Activated T-helper 1 cell treated with Interleukin-2 at 50 U/mL for 16 hours (primary cell): ENCODE measurements around the gene XYLT1.

Source experiments
- DNase-seq: peaks from one replicate; pipeline ENCODE4 v3.0.0-alpha.2; 2020; ENCODE audit warnings: low read depth

XYLT1 gene

DNA sequence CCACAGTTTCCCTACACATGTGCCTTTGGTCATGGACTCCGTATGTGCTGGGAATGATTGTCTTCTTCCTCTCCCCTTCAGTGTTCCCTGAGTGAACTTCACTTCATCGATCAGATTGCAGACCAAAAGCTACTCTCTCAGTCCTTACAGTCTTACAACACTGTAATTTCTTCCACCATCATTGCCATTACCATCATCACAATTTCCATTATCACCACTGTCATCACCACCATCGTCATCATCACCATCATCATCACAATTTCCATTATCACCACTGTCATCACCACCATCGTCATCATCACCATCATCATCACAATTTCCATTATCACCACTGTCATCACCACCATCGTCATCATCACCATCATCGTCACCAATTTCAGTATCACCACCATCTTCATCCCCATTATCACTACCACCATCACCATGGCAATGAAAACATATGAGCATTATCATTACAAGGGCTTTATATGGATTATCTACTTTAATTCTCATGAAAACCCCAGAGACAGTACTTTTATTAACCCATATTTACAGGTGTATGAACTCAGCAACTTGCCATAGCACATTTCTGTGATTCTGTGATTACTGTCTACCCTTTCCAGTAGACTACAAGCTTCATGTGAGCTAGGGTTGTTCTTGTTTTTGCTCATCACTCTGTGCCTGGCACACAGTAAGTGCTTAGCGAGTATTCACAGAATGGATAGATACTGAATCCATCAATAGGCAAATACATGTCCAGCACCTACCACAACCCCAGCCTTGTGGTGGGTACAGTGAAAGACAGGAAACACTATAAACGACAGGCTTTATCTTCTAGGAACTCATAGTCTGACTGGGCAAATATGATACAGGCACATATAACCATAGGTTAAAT is 327.0 kb downstream of the XYLT1 start:
- DNase-seq, result no peak

DNA sequence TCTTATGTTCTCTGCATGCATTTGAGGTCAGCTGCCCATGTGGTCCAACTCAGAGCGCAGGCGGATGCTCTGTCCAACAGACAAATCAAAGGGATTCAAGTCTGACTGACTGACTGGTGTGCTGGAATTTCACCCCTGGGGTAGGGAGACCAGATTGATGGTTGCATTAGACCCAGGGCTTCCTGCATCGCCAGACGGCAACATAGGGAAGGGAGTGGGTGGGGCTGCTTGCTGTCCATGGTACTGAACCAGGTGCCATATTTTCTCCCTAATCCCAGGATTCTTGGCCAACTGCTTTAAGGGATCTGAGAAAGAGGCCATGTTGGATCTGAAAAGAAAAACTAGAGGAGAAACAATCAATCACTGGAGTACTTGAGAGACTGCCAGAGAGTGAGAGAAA is 332.0 kb downstream of the XYLT1 start:
- DNase-seq, result no peak

DNA sequence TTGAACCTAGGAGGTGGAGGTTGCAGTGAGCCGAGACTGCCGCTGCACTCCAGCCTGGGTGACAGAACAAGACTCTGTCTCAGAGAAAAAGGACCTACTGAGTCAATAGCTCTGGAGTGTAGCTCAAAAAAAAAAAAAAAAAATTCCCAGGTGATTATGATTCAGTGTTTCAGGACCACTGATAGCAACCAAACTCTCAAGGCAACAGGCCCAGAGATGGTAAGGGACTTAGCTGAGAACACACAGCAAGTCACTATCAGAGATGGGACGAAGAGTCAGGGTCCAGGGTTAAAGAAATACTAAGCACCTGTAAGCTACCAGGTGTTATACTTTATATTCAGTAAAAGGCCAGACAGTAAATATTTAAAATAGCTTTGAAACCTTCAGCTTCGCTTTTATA is 335.3 kb downstream of the XYLT1 start:
- DNase-seq, result no peak

DNA sequence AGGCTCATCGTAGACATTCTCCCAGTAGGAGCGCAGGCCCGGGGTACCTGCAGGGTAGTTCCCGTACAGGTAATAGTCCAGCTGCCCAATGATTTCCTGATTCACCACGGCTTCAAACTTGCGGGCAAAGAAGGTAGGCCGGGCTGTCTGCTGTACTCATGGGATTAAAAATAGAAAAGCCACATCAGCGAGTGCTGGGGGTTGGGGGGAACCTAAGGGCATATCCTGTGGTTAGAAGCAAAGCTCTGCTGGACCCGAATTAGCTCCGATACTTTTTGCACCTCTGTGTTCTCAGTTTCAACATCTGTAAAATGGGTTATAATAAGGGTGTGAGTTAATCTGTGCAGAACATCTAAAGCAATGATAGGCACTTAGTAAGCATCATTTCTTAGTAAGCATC is 336.2 kb downstream of the XYLT1 start:
- no peak for DNase-seq

DNA sequence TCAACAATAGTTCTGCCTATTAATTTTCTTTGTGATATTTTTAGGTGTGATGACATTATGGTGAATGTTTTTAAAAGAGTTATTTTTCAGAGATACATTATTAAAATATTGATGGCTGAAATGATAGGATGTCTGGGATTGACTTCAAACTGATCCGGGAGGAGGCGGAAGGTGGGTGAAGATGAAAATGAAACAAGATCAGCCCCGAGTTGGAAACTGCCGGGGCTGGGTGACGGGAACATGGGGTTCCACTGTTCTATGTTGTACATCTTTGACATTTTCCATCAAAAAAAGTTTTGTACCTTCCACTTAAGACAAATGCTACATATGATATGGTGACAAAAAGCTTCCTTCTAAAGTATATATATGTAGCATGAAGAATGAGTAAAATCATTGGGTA is 336.9 kb downstream of the XYLT1 start:
- no peak for DNase-seq

DNA sequence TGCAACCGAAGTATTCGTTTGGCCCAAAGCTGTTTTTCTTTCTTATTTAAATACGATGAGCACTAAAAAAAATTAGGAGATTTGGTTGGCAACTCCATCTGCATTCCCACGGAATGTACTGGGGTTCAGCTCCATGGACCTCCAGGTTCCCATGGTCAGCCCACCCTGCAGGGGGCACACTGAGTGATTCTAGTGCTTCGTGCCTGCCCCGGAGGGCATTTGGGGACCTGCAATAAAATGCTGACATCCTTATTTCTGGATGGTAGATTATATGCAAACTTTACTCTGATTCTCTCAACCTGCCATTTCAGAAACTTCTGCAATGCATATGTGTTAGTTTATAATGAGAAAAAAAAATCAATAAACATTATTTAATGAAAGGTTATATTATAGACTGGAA is 339.4 kb downstream of the XYLT1 start:
- DNase-seq, result no peak

DNA sequence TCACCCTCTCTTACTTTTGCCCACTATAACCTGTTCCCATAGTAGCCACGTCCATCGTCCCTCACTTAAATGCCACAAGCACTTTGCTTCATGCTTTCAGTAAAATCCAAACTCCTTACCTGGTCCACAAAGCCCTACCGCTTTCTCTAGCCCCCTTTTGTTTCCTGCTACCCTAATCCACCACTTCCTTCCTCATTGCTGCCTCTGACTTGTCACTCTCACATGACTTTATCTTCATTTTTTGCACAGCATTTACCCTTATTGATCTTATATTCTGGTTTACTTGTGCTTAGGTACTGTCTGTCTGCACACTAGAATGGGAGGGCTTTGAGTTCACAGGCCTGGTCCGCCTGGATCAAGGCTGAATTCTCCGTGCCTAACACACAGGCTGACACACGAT is 340.0 kb downstream of the XYLT1 start:
- DNase-seq, result no peak

DNA sequence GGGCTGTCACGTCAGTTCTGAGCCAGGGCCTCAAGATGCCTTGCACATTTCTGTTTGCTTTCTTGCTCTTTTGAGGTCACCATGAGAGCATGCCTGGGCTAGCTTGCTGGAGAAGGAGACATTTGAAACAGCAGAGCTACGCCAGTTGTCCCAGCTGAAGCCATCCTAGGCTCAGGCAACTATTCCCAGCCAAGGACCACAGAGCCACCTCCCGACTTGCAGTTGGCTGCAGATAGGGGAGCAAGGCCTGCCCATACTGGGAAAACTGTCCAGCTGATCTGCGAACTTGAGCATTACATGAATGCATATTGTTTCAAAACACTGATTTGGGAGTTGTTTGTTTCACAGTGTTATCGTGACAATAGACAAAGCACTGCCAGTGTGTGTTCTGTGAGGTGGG is 340.8 kb downstream of the XYLT1 start:
- DNase-seq, result no peak

DNA sequence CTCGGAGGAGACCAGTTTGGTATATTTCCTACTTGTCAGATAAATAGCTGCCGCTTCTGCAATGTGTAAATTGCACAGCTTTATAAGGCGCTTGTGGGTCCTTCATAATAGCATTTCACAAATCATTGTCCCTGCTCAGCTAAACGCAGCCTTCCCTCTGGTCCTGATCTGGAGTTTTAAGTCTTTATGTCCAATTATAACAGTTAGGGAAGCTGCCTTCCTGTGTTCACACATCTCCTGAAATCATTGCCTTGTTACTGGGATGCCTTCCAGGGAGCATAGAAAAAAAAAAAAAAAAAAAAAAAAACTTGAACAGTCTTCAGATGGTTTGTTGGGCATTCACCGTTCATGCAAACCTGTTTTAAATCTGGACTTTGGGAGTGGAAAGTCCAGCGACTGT is 342.0 kb downstream of the XYLT1 start:
- DNase-seq, result no peak

DNA sequence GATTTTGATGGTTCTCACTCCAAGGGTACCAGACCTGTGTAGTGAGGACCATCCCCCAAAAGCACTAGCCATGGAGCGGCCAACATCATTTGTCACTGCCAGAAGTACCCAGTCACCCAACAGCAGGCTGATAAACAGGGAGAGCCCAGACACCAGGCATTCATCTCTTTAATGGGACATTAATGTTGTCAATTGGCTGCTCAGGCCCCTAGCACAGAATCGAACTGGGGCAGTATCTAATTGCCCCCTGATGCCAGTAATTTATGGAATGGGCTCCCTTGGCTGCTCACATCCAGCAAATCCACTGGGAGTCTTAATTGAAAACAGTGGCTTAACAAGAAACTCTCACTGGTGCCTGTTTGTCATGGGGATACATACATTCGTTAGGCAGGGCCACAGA is 344.6 kb downstream of the XYLT1 start:
- DNase-seq, result no peak

DNA sequence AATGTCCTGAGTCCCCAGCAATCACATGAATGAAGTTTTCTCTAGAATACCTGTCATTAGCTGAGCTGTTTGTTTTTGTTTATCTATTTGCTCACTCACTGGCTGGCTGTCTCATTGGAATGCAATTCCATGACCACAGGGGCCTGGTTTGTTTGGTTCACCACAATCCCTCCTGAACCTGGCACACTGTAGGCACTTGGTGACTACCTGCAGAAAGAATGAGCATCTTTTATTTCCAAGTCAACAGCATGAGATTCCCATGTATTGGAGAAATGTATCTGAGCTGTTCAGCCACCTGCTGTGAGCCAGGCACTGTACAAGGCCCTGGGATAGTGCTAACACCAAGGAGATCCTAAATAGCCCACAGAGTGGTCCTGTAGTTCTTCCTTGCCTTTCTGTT is 345.1 kb downstream of the XYLT1 start:
- DNase-seq, result no peak

DNA sequence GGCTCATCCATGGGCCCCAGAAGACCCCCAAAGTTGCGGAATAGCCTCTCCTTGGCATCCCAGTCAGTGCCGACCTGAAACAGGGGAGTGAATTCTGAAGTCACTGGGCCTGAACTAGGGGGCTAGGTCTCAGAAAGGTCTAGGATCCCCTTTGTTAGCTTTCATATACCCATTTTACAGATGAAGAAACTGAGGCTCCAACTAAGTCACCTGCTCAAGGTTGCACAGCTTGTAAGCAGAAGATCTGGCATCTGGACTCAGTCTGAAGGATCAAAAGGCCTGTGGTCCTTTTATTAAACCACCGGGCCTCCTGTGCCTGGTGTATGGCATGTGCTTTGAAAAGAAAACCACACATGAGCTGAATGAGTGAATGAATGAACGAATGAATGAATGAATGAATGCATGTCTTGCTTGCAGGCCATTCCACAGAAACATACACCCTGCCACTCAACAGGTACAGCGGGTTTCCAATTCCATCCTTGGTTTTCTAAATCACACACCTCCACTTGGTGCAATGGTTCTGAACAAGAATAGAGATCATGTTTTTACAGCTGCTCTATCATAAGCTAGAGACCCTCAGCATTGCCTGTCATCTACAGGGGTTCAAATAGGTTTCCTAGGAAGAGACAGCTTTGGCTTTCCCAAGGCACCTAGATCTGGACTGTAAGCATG is 352.7 kb downstream of the XYLT1 start:
- DNase-seq, result no peak

DNA sequence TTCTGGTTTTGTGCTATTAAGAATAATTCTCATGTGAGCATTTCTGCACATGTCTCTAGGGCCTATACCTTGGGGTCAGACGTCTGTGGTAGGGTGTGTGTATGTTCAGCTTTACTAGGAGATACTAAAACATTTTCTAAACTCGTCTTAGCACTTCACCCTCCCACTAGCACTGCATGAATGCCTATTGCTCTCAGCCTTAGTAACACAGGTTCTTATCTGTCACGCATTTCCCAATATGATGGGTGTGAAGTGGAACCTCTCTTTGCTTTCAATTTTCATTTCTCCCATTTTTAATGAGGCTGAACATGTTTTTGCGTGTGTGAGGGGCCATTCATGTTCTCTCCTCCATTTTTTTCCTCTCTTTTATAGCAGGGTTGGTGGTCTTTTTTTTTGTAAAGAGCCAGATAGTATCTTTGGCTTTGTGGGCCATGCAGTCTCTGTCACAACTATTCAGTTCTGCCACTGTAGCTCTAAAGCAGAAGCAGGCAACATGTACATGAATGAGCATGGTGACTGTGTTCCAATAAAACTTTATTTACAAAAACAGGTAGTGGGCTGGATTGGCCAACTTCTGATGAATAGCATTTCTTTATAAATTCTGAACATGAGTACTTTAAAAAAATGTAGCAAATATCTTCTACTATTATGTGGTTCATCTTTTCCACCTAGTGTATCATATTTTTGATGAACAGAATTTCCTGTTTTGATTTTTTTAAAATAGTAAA is 354.0 kb downstream of the XYLT1 start:
- DNase-seq, result no peak

DNA sequence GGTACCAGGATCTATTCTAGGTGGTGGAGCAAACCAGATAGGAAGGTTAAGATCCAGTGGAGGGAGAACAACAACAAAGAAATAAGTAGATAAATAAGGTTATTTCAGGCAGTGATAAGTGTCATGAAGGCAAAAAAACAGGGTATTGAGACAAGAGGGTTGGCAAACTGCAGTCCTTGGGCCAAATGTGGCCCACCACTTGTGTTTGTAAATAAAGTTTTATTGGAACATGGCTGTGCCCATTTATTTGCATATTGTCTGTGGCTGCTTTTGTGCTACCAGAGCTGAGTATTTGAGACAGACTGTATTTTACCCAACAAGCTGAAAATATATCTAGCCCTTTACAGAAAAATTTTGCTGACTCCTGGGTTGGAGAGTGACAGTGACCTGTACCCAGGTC is 361.3 kb downstream of the XYLT1 start:
- no peak for DNase-seq

DNA sequence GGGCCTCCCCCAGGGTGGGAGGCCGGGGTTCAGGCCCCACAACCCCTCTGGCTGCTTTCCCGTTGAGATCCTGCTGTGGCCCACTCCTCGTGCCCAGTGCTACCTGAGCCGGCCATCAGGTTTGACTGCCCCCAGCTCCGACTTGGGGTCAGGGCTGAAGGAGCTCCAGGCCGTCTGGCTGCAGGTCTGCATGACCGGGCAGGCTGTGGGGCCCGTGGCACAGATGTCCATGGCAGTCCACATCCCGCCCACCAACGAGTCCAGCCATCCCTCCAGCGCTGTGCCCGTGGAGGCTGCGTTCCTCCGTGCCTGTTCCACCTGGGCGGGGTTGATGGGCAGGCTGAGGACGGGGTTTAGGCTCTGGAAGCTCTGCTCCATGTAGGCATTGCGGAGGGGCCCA is 362.2 kb downstream of the XYLT1 start:
- DNase-seq, result no peak

DNA sequence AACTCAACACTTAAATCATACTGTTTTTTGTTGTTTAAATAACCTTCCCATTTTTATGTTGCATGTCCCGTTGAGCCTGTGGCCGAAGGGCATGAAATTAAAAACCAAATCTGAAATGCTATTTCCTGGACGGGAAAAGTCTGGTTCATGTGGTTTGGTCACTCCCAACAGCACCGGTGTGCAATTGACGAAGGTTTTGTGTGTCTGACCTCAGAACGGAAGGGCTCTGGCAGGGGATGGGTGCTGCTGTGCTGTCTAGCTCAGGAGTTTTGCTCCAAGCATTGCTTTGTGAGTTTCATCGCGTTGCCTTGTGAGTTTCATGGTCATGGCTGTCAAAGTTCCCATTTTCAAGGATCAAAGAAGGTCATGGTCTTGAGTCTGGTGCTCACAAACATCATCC is 363.3 kb downstream of the XYLT1 start:
- DNase-seq, result no peak

DNA sequence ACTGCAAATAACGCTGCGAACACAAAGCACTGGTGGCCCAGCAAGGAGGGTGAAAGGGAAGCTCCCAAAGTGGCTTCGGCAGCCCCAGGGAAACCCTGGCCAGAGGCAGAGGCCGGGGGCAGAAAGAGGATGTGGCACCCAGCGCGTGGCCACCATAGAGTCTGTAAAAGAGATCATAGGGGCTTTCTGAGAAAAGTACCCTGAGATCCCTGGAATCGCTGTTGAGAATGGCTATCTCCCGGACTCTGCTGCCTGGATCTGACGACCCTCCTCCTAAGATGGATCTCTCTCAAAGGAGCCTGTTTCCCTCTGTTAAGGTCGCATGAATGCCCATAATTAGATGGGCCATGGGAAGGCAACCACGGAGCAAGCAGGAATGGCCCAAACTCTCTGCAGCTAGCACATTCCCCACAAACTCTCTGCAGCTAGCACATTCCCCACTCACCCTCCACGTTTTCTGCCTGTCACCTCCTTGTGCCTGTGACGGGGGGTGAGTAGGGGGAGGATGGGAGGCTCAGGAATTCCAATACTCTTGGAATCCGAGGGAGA is 364.4 kb downstream of the XYLT1 start:
- no peak for DNase-seq

DNA sequence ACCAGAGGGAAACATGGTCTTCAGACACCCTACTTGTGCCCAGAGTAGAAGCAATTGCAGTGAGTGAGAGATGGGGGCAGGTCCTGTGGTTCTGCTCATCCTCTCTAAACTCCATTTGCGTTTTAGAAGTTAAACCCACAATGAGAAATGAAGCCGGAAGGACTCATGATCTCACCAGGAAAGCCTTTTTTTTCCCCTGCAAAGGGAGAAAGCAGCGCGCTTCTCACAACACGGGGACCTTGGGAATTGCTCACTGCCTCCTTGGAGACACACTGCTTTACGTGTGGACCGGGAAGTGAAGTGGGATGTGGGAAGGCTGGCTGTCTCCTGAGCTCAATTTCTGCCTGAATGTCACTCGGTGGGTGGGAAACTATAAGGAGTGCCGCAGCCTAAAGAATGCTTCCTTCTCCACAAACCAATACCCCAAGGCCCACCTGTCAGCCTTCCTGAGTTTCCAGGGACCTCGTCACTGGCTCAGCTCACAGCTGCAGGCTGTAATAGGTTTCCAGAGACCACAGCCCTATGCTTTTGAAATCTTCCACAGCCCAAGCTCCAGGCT is 365.4 kb downstream of the XYLT1 start:
- no peak for DNase-seq

DNA sequence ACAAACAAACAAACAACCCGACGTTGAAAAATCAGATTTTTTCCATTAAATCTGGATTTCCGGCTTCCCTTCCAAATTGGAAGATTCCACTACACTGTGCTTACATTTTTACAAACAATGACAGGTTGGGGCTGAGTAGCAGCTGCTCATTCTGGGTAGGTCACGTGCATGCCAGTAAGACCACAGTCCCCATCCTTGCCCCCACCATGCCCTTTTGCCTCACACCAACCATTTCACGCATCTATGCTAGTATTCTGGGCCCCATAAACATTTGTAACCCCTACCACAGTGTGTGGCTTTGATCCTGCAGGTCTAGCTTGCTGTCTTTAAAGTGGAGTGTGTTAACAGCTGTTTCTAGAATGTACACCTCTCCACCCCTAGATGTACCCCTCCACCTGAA is 366.1 kb downstream of the XYLT1 start:
- DNase-seq, result no peak

DNA sequence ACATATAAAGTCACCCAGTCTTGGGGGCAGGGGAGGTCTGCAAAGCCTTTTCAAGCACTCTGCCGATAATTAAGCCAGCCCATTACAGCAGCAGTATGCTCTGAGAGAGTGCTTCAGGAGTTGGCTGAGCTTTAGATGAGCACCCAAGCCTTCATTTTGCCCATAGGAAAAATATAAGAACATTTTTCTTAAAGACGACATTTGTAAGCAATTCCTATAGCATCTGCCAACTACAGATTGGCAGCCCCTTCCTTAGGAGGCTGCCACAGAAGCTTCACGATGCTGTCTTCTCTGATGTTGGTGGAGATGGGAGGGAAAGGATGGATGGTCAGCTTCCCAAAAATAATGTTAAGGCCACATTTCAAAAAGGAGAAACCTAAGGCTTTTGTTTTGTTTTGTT is 367.5 kb downstream of the XYLT1 start:
- DNase-seq, result no peak

DNA sequence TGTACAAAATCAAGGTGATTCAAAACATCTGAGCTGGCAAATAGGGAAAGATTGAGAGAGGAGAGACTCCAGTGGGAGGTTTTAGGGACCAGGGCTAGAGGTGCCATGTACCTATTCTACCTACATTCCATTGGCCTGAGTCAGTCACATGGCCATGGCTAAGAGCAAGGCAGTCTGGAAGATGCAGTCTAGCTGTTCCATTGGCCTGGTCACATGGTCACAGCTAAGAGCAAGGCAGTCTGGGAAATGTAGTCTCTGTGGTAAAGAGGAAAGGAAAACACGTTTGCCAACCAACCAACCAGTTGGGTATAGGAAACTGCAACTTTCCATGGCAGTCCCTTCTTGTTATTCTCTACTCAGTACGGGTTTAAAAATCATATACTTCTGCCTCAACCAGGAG is 369.1 kb downstream of the XYLT1 start:
- no peak for DNase-seq

DNA sequence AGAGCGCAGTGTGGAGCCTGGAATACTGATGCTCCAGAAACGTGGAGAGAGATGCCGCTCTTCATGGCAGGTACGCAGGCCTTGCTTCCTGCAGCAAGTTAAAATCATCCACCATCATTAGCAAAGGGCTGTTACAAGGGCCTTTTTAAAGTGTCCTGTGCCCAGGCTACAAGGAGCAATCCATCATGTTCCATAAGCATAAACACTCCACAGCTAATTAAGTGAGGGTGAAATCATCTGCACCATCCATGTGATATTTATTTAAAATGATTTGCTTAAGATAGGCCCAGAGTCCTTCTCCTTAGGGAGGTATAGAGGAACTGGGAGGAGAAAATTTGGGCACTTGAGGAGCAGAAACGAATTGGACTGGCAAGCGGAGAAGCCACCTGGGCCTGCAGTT is 372.1 kb downstream of the XYLT1 start:
- no peak for DNase-seq

DNA sequence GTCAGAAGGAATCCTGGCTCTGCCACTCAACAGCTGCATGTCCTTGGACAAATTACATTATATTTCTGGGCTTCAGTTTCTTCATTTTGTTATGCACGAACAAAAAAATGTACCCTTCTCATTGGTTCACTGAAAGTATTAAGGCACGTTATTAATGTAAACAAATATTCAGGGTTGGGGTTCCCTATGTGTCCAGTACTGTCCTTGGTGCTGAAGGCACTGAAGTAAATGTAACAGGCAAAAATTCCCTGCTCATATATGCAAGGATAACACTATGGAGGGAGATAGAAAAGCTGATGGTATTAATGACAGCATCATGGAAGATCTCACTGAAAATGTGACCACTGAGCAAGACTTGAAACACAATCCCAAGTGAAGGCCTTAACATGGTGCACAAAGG is 386.6 kb downstream of the XYLT1 start:
- no peak for DNase-seq
